Measurements from ENCODE around the gene ATP9B. TPM values are rescaled to one million over a fixed set of nuclear protein-coding genes. Genes with fewer than 3 reads are reported as not detected.
A peak's percentile ranks its signal among the peaks of the same experiment; 100 is the strongest.

ATP9B gene
- total RNA-seq, 1 experiment from 2014 or later: 20.9 TPM

DNA sequence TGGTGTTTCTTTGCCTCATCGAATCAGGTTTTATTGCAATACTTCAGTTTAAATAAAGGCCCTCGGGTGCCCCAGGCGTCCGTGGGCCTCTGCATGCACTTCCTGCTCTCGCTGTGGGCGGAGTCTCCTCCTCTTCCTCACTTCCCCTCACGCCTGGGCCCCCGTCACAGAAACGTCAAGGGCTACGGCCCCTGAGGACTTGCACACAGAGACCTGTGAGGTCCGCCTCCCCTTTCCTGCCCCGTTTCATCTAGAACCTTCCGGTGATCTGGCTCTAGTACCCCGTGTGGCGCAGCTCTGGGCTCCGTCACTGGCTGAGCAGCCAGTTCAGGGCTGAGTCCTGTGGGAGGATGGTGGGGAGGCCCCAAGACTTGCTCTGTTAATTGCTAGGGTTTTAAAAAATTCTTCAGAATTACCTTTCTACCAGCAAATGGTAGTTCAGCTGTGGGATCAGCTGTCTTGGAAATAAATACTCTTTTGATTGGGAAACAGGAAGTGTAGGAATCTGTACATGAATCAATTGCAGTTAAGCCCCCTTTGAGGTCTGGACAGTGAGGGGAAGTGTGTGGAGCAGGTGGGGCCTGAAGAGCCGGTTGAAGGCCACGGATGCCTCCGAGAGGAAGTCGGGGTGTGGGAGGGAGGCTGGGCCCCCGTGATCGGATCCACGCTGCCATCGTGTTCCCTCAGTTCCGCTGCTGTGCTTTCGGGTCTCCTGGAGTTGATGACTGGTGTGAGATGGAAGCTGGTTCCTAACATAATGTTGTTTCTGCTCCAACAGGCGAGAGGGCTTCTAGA is 336.8 kb downstream of the ATP9B start:
- H3K56ac ChIP-seq (ENCODE audit: insufficient read length, low read depth, low read length): no peak overlapping the region
- no peak overlapping the region for H4K91ac ChIP-seq (ENCODE audit: insufficient read length, low read depth, low read length)
- no peak overlapping the region for H3K23ac ChIP-seq (ENCODE audit: insufficient read length, low read depth, low read length)
- H3K27me3 ChIP-seq (ENCODE audit: insufficient read depth, low read length): no peaks in the 10 kb centered on the region
- no peaks in the 10 kb centered on the region for H3K79me2 ChIP-seq (ENCODE audit: insufficient read depth, low read length)
- no peak overlapping the region for H4K5ac ChIP-seq (ENCODE audit: insufficient read length, low read depth, low read length)
- H3K9ac ChIP-seq (ENCODE audit: extremely low read depth, insufficient read length, low read length): no peak overlapping the region
- H3K4me2 ChIP-seq (ENCODE audit: insufficient read depth, insufficient read length, low read length): no peak overlapping the region
- H3K4me1 ChIP-seq (ENCODE audit: insufficient read depth, low read length): no peaks in the 10 kb centered on the region
- H3T11ph ChIP-seq (ENCODE audit: low read length): no peak overlapping the region
- Mint-ChIP-seq H3K27me3 (ENCODE audit: low read depth) (peaks cover 9% of the 10 kb centered on the region), H3K4me1 (peaks cover 4 to 21% of the 10 kb centered on the region in 2 experiments; a peak in 3 of 4 replicates), H3K36me3 (ENCODE audit: insufficient read depth in 1 of 3, low read depth in 3 of 3) (no peaks in the 10 kb centered on the region), H3K27ac (peak overlapping the region in 1 of 3 experiments; percentile 85; a peak in 2 of 7 replicates), H3K4me3 (no peak overlapping the region), H3K9me3 (no peaks in the 10 kb centered on the region; a peak in 1 of 5 replicates)
- no CpG with 5 or more reads among the region's 27 CpGs for WGBS (ENCODE audit: extremely low coverage, insufficient read length, low lambda C conversion rate)
- H2BK20ac ChIP-seq (ENCODE audit: low read depth, low read length, poor library complexity, severe bottlenecking): no peak overlapping the region
- H3K18ac ChIP-seq (ENCODE audit: insufficient read length, low read depth, low read length): no peak overlapping the region
- no peak overlapping the region for H4K8ac ChIP-seq (replicated peaks; ENCODE audit: insufficient read length, low read depth, low read length)
- H3K14ac ChIP-seq (ENCODE audit: insufficient read depth, low read length): no peak overlapping the region
- no peaks in the 10 kb centered on the region for H4K20me1 ChIP-seq (ENCODE audit: control insufficient read depth, insufficient read depth, insufficient read length)
- no peak overlapping the region for H2BK5ac ChIP-seq (ENCODE audit: insufficient read length, low read length)
- no peak overlapping the region for H2AK5ac ChIP-seq (ENCODE audit: insufficient read length, low read length)
- H3K23me2 ChIP-seq (ENCODE audit: insufficient read length, low read depth, low read length, poor library complexity, severe bottlenecking): no peaks in the 10 kb centered on the region
- no peak for DNase-seq
- H2AFZ ChIP-seq (ENCODE audit: low read length): no peak overlapping the region
- no peak overlapping the region for H3K27ac ChIP-seq (ENCODE audit: insufficient read length, low read depth, low read length)
- TF ChIP-seq, protein P1, sequence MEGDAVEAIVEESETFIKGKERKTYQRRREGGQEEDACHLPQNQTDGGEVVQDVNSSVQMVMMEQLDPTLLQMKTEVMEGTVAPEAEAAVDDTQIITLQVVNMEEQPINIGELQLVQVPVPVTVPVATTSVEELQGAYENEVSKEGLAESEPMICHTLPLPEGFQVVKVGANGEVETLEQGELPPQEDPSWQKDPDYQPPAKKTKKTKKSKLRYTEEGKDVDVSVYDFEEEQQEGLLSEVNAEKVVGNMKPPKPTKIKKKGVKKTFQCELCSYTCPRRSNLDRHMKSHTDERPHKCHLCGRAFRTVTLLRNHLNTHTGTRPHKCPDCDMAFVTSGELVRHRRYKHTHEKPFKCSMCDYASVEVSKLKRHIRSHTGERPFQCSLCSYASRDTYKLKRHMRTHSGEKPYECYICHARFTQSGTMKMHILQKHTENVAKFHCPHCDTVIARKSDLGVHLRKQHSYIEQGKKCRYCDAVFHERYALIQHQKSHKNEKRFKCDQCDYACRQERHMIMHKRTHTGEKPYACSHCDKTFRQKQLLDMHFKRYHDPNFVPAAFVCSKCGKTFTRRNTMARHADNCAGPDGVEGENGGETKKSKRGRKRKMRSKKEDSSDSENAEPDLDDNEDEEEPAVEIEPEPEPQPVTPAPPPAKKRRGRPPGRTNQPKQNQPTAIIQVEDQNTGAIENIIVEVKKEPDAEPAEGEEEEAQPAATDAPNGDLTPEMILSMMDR (conservative IDR thresholded peaks at IDR 0.05): no peak
- H3K4ac ChIP-seq (ENCODE audit: low read depth, low read length): no peak overlapping the region
- no peak overlapping the region for H2BK12ac ChIP-seq (ENCODE audit: insufficient read length, low read depth, low read length)
- no peaks in the 10 kb centered on the region for H3K9me3 ChIP-seq (ENCODE audit: control insufficient read depth, low read depth, low read length)
- no peaks in the 10 kb centered on the region for H3K79me1 ChIP-seq (ENCODE audit: insufficient read depth, low read depth, low read length, poor library complexity, severe bottlenecking)
- no peak overlapping the region for H2BK120ac ChIP-seq (ENCODE audit: low read depth, low read length, poor library complexity, severe bottlenecking)
- no peak overlapping the region for H2BK15ac ChIP-seq (ENCODE audit: low read depth, low read length)
